HG02973 (cell line): ENCODE data around the gene TMEM247.
"Not testable (repeated sequence)": the region's sequence is repeated elsewhere in the genome, so short reads cannot be mapped to it uniquely, and the experiment has no call there.

Experiments
- ATAC-seq: cut with Tn5 transposase; IDR thresholded peaks from one replicate; pipeline ENCODE4 v1.9.1; 2021; ENCODE audit warnings: moderate library complexity; ENCODE audit not compliant: unreplicated experiment

The TMEM247 gene

DNA sequence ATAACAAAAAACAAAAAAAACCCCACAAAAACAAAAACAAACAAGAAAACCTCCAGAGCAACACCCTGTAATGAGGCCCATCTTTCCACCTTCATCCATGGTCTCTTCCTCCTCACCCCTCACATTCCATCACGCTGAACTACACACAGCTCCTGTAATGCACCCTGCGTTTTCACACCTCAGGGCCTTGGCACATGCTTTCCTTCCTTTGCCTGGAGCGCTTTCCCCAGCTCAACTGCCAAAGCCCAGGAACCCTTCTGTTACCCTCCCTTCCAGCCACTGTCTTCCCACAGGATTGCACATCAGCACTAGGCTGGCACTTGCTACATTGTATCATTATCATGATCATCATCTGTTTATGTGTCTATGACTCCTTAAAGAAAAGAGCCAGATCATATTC, 29.4 kb downstream of the TMEM247 start:
- ATAC-seq = no peak

DNA sequence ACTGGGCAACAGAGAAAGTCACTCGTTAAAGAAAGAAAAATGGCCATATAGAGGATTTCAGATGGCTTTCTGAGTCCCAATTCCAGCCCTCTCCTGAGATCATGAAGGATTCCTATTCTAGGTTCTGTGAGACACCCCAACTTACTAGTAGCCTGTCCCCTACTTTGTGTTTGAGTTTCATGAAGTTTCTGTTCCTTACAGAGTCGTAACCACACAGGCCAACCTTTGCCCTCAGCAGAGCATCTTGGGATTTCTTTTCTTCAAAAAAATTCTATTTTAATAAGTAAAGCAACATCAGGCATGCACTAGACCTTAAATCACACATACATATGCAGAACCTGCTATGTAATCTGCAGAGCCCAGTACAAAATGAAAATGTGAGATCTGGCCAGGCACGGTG, 30.4 kb downstream of the TMEM247 start:
- no peak for ATAC-seq

DNA sequence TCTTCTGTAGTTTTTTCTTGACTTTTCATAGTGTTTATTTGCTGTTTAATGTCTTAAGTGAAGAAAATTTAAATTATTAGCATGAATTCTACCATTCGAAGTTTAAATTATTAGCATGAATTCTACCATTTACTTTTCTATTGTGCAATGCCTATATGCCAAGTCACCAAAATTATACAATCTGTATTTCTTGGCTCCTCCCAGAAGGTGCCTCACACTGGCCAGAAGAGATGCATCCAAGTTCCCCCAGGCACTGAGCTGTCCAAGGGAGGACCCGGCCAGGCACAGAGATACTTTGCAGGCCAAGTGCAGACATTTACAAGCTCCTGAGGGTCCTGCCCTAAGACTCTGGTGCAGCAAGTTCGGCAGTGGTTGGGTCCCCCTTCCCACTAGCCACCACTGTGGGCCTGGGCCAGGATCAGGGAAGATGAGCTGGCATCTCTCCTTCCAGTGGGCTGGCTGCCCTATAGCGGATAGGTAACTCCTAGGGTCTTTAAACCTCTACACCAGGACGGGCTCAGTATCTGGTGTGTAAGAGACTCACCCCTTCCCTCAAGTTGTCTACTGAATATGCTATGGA, 31.3 kb downstream of the TMEM247 start:
- ATAC-seq = no peak

DNA sequence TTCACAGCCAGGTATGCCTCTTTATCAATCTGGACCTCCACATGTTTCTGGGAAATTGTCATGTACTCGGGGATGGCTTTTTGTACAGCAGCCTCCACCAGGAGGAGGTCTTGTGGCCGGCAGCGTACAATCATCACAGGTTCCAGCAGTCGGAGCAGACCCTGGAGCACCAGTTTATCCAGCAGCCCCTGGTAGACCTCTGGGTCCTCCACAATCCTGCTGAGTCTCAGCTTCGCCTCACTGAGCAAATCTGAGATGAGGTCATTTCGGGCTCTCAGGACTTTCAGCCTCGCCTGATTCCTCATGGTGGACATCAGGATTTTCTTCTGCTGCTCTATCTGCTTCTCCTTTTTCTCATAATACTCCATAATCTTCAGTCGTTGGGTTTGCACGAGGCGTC, 32.8 kb downstream of the TMEM247 start:
- no peak for ATAC-seq

DNA sequence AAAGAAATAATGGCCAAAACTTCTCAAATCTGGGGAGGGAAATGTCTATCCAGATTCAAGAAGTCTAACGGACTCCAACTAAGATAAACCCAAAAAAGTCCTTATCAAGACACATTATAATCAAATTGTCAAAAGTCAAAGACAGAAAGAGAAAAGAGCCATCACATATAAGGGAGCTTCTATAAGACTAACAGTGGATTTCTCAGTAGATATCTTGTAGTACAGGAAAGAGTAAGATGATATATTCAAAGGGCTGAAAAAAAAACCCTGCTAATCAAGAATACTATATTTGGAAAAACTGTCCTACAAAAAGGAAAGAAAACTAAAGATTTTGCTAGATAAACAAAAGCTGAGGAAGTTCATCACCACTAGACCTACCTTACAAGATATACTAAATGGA, 35.4 kb downstream of the TMEM247 start:
- no peak for ATAC-seq

DNA sequence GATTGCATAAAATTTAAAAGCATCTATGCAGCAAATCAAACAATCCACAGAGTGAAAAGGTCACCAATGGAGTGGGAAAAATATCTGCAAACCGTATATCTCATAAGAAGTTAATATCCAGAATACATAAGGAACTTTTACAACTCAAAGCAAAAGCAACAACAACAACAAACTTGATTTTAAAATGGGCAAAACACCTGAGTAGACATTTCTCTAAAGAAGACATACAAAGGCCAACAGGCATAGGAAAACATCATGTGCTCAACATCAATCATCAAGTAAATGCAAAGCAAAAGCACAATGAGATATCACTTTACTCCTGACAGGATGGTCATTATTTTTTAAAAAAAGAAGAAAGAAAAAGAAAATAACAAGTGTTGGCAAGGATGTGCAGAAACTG, 38.1 kb downstream of the TMEM247 start:
- no peak for ATAC-seq

DNA sequence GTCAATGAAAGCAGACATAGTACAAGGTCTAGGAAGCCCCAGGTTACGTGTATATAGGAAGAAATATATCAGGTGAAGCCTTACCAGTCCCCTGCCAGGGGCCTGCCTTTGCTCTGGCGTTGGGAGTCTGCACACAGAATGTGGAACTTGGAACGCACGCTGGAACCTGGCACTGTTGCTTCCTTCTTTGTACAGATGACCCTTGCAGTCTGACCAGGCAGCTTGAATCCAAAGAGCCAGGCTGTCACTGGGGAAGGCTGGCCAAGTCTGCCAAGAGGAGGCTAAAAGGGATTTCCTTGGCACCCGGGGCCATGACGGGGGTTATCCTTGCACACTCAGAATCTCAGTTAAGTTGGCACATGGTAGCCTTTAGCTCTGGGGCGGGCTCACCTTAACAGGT, 39.5 kb downstream of the TMEM247 start:
- no peak for ATAC-seq

DNA sequence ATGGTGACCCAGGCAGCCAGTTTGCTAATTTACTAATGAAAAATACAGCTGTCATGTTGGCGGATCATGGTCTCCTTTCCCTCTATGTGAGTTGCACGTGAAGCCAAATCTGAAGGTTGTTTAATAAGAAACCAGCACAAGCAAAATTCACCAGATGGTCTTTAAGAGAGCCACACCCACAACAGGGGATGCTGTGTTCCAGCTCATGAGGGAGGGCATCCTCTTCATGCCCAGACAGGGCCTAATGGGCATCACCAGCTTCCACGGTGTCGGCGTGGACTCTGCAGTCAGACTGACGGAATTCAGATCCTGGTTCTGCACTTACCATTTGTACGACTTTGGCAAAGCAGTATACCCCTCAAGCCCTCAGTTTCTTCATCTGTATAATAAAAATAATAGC, 39.9 kb downstream of the TMEM247 start:
- no peak for ATAC-seq

DNA sequence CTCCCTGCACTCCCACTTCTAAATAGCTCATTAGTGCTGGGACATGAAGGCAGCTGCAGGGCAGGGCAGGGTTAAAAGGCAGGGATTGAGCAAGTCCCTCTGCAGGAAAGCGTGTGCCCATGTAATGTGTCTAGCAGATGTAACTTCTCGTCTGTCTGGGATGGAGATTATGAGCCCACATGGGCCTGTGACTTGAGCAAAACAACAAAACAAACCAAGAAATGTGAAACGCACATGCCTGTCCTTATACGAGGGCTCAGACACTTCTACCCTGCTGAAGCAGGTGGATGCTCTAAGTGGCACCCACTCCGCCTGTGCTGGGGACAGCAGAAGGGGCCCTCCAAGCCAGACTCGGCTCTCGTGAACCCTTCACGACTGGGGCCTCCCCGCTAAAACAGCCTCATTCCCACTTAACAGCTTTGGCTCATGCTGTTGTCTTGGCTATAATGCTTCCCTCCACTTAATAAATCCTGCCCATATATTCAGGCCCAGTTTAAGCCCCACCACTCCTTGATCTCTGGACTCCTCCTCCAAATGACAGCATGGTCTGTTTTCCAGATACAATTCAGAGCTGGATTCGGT, 40.9 kb downstream of the TMEM247 start:
- ATAC-seq = no peak

DNA sequence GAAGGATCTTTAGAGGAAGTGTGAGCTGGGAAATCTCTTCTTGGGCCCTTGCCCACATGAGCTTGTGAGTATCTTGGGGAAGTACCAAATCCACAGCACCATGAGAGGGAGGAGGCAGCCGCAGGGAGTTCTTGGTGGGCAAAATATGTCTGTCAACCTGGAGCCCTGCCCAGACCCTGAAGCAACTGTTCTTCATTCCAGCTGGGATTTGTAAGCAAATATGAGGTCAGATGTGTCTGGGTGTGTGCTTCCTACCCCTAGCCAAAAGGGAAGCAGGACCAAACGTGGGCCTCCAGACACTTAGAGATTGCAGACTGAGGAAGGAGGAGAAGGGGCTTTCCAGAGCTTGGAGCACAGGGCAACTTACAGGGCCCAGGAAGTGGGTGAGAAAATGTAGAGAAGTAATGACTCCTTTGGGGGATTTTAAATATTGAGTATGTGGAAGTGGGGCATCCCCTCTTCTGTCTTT, 41.9 kb downstream of the TMEM247 start:
- ATAC-seq = no peak

DNA sequence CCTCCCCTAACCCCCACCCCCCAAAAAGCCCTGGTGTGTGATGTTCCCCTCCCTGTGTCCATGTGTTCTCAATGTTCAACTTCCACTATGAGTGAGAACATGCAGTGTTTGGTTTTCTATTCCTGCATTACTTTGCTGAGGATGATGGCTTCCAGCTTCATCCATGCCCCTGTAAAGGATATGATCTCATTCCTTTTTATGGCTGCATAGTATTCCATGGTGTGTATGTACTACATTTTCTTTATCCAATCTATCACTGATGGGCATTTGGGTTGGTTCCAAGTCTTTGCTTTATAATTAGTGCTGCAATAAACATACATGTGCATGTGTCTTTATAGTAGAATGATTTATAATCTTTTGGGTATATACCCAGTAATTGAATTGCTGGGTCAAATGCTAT, 43.0 kb downstream of the TMEM247 start:
- ATAC-seq = not testable (repeated sequence)

DNA sequence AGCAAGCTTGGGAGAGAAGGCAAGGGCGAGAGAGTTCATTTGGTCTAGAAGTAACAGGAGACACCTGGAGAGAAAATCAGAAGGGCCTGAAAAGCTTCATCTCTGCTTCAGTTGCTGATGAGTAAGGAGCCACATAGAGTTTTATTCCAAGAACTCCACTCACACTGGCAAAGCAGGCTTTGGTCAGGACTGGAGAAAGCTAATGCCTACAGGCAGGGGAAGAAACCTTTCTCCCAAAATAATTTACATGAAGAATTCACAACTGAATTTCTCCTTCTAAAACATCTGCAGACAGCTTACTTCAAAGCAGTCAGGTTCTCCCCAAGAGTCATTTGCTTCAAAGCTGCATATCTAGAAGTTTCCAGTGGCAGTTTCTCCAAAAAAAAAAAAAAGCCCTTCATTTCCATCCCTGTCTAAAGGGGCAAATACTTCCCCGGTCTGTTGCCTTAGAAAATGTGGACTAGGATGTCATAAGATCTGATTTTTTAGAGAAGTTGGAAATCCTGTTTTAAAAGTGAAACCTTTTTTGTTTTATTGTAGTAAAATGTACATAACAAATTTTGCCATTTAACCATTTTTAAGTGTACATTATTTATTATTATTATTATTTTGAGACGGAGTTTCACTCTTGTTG, 46.3 kb downstream of the TMEM247 start:
- no peak for ATAC-seq

DNA sequence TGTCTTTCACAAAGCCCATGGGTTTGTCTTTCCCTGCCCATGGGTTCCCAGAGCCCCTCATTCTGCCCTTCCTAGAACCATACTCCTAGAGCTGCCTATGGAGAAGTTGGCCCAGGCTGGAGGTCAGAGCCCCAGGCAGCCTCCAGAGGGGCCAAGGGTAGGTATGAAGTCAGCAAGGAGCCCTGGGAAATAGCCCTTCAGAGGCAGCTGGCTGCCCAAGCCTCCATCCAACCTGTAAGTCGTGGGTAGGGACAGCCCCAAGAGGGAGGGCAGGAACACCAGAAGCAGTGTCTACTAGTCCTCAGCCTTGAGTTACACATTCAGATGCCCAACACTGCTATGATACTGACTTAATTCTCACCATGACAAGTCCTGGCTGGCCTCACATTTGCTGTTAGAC, 49.5 kb downstream of the TMEM247 start:
- no peak for ATAC-seq

DNA sequence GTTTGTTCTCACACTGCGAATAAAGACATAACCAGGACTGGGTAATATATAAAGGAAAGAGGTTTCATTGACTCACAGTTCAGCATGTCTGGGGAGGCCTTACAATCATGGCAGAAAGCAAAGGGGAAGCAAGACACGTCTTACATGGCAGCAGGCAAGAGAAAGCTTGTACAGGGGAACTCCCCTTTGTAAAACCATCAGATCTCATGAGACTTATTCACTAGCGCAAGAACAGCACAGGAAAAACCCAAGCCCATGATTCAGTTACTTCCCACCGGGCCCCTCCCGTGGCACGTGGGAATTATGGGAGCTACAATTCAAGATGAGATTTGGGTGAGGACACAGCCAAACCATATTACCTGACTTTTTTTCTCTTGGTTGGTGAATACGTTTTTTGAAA, 51.3 kb downstream of the TMEM247 start:
- ATAC-seq = no peak

DNA sequence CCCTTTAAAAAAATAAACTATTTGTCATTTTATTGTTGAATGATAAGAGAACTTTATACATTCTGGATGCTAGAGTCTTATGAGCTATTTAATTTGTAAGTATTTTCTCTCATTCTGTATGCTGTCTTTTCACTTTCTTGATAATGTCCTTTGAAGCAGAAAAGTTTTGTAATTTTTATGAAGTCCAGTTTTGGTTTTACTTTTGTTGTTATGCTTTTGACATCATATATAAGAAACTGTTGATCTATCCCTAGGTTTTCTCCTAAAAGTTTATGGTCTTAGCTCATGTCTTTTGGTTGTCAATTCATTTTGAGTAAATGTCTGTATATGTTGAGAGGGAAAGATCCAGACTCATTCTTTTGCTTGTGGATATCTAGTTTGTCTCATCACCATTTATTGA, 52.5 kb downstream of the TMEM247 start:
- ATAC-seq = no peak
